Cardiac septum (tissue), 1 donor: Measurements from ENCODE around the gene SDF2L1. TPM values are rescaled to one million over a fixed set of nuclear protein-coding genes. Genes with fewer than 3 reads are reported as not detected.
"Not testable (repeated sequence)": the region's sequence is repeated elsewhere in the genome, so short reads cannot be mapped to it uniquely, and the experiment has no call there.

ENCODE experiments used
- DNase-seq: peaks from one replicate; pipeline ENCODE4 v3.0.0-alpha.2; 2020; ENCODE audit warnings: low spot score
- intact Hi-C: fragments of 100-400 bp; cut with DNase I; formaldehyde crosslinking; loops from one replicate; pipeline ENCODE4 v1.14.0; 2022
- long read RNA-seq: library from polyadenylated mRNA; unstranded; transcript quantifications from one replicate; pipeline ENCODE4 v2.0.0, GENCODE V29; 2021
- total RNA-seq: library from RNA; stranded (reverse); fragmentation: NEBNext Ultra II Directional; extraction: Animal tissue kit (Norgen Biotek cat#: 25700); gene quantifications from one replicate; pipeline ENCODE4 v1.2.1, GENCODE V29; 2021
- donor health status: DM: no; HTN: no; CAD: no.

SDF2L1 gene
- total RNA-seq = 33.3 TPM
- long read RNA-seq, transcript SDF2L1-201 (3 exons, 865 nt) = major isoform, 53 of 54 reads
- long read RNA-seq, partial matches to known transcripts = 0 of 54 reads
- long read RNA-seq, other reads (novel, unspliced or antisense) = 0 of 54 reads

GRCh38 chr22:21641789-21642583 is at the start of gene SDF2L1:
Gene SDF2L1, plus strand, starts transcription at chr22:21642302. Its CDS starts 35 bp downstream, at chr22:21642337.
- DNase-seq = peak; percentile 99
- intact Hi-C loops = no loop called here

GRCh38 chr22:21592422-21592821 is 49.7 kb upstream of the SDF2L1 start:
- intact Hi-C loops = loop anchor here (5.0 kb wide), 1 partner anchor 35 kb away; no protein-coding TSS in a partner anchor
- no peak for DNase-seq

DNA sequence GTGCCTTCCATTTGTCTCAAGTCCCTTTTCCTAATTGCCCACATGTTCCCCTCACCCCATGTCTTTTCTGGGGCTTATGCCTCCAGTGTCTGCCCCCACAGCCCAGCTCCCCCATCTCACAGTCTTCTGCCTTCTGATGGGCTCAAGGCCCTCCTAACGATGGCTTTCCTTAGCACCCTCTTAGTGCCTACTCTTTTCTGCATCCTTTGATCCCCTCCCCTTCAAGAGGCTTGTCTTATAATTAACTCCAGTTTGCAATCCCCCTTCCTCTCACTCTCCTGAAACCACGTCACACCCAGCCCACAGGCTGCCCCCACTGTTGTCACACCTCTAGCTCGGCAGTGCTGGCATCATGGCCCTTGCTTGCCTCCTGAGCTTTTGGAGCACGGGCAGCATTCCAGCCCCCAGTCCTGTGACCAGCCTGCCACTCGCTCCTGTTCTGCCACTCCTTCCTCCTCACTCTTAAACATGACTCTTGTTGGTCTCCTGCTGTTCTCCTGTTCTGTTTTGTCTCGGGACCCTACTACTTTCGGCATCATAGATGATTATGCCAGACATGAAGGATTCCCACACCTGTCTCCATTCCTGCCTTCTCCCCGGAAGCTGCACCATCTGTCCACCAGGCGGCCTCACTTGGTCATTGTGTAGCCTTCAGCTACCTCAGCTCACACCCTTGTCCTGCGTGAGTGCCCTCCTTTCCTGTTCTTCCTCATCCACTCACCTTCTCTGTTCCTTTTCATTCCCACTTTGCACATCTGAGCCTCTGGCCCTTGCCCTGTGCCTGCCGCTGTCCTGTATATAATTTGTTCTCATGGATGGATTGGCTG is 48.5 kb upstream of the SDF2L1 start:
- peak; percentile 79 for DNase-seq
- intact Hi-C loops = loop anchor here (5.0 kb wide), 1 partner anchor 34 kb away; no protein-coding TSS in a partner anchor

DNA sequence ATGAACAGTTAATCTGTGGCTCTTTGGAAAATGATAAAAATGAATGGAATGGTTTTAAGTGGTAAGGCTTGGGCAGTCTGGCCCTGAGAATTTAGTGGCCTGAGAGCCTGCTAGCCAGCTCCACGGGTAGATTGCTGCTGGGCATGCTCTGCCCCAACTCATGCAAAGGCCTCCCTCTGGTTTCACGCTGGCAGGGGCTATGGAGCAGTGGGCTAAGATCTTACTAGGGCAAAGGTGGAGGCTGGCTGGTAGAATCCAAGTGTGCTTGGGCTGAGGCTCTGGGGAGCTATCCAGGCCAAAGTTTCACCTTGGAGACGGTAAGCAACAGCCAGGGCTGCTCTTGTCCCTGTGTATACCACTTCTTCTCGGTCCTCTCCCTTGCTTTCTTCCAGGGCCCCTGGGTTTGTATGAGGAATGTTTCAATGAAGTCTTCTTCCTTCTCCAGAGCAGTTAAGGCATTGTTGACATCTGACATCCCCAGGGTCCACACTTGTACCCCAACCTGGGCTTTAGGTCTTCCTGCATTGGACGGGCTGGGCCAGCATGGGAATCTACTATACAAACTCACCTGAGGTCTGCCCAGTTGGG is 47.1 kb upstream of the SDF2L1 start:
- DNase-seq = no peak
- intact Hi-C loops = loop anchor here (5.0 kb wide), 1 partner anchor 32 kb away; no protein-coding TSS in a partner anchor

DNA sequence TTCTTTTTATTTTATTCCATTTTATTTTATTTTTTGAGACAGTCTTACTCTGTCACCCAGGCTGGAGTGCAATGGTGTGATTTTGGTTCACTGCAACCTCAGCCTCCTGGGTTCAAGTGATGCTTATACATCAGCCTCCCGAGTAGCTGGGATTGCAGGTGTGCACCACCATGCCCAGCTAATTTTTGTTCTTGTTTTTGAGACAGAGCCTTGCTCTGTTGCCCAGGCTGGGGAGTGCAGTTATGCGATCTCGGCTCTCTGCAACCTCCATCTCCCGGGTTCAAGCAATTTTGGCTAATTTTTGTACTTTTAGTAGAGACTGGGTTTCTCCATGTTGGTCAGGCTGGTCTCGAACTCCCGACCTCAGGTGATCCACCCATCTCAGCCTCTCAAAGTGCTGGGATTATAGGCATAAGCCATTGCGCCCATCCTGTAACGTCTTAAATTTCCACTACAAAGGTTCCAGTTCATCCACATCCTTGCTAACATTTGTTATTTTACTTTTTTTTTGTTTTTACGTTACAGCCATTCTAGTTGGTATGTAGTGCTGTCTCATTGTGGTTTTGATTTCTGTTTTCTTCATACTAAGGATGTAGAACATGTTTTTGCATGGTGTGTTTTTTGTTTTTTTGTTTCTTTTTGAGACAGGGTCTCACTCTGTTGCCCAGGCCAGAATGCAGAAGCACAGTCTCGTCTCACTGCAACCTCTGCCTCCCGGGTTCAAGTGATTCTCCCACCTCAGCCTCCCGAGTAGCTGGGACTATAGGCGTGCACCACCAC is 45.6 kb upstream of the SDF2L1 start:
- intact Hi-C loops, DNase-seq: not testable (repeated sequence)

DNA sequence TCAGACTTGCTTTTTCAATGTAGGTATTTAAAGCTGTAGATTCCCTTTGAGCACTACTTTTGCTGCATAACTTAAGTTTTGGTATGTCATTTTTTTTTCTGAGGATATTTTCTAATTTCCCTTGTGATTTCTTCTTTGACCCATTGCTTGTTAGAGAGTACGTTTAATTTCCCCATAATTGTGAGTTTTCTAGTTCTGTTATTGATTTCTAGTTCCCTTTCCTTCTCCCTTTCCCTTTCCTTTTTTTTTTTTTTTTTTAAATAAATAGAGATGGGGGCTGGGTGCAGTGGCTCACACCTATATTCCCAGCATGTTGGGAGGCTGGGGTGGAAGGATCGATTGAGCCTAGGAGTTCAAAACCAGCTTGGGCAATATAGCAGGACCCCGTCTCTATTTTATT is 43.8 kb upstream of the SDF2L1 start:
- intact Hi-C loops = no loop called here

GRCh38 chr22:21599053-21599893 is 42.8 kb upstream of the SDF2L1 start:
- DNase-seq = no peak
- intact Hi-C loops = no loop called here

More for the DNA sequence above, 43.8 kb upstream of the SDF2L1 start:
- DNase-seq = no peak

DNA sequence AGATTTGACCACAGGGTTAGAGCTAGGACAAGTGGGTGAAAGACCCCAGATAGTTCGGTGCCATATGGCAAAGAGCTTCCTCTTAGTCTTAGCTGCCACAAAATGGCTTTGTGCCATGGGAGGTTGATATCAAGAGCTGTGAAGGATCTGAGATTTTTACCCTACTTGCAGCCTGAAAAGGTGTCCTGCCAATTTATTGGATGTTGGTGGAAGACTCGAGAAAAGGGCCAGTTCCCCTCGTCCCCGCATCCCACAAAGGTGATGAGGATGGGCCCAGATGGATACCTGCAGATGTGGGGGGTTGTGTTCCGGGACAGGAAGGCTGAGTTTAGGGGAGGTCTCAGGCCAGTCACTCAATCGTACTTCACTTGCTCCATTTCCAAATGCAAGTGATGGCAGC is 39.5 kb upstream of the SDF2L1 start:
- intact Hi-C loops = no loop called here
- no peak for DNase-seq

- intact Hi-C loops = no loop called here
- DNase-seq = no peak
Observed at GRCh38 chr22:21603973-21604372, 38.1 kb upstream of the SDF2L1 start.

GRCh38 chr22:21605887-21606564 is 36.1 kb upstream of the SDF2L1 start:
- no peak for DNase-seq
- intact Hi-C loops = no loop called here

GRCh38 chr22:21606775-21607174 is 35.3 kb upstream of the SDF2L1 start:
- no peak for DNase-seq
- intact Hi-C loops = no loop called here

DNA sequence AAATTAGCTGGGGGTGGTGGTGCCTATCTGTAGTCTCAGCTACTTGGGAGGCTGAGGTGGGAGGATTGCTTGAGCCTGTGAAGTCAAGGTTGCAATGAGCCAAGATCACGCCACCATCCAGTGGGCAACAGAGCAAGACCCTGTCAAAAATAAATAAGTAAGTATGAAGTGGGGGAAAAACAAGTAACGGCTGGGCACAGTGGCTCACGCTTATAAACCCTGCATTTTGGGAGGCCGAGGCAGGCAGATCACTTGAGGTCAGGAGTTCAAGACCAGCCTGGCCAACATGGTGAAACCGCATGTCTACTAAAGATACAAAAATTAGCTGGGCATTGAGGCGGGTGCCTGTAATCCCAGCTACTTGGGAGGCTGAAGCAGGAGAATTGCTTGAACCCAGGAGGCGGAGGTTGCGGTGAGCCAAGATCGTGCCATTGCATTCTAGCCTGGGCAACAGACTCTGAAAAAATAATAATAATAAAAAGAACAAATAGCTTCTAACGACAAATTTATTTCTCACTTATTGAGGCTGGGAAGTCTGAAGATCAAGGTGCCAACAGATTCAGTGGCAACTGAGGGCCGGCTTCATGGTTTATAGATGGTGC is 32.4 kb upstream of the SDF2L1 start:
- intact Hi-C loops, DNase-seq: not testable (repeated sequence)

DNA sequence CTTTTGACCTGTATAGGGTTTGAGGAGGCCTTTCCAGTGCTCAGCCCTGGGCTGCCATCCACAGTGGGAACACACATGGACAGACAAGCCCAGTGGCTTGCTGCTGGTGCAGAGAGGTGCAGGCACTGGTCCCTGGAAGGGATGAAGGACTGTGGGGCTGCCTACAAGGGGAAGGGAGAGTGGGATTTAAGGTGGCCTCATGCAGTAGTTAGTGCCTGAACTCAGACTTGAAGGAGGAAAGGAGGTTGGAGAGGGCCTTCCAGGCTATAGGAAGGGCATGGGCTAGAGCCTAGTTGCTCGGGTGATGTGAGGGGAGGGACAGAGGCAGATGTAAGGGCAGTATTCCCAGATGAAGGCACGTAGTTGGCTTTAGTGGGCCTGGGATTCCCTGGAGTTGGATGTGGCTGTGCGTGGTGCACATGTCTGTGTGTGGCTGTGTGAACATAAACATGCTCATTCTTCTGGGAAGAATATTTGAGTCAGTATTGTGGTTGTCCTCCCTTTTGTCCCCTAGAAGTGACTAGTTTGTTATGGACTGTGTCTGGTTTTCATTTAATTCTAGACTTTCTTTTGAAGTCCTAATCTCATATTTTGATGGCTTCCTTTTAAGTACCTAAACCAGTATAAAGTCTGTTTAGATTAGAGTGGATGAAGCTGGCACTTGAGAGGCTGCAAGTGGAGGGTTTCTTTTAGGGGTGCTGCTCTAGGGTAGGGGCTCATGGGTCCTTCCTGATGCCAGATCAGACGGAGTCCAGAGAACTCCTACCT is 30.7 kb upstream of the SDF2L1 start:
- intact Hi-C loops = no loop called here
- DNase-seq = no peak

DNA sequence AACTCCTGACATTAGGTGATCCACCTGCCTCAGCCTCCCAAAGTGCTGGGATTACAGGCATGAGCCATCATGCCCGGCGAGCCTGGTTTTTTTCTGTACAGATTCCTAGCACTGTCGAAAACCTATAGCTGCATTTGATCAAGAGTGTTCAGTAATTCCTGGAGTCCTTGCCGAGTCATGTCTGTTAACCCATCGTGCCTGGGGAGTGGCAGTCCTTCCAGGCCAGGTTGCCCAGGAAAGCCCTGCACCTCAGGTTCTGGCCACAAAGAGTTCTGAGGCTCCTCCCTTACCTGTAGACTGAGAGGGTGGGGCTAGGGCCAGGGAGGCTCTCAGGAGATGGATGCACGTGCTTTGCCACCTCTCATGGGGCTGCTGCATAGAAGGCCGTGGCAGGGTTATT is 29.2 kb upstream of the SDF2L1 start:
- intact Hi-C loops = no loop called here

GRCh38 chr22:21613553-21614233 is 28.4 kb upstream of the SDF2L1 start:
- intact Hi-C loops = no loop called here
- no peak for DNase-seq

More for the DNA sequence above, 29.2 kb upstream of the SDF2L1 start:
- DNase-seq = no peak

DNA sequence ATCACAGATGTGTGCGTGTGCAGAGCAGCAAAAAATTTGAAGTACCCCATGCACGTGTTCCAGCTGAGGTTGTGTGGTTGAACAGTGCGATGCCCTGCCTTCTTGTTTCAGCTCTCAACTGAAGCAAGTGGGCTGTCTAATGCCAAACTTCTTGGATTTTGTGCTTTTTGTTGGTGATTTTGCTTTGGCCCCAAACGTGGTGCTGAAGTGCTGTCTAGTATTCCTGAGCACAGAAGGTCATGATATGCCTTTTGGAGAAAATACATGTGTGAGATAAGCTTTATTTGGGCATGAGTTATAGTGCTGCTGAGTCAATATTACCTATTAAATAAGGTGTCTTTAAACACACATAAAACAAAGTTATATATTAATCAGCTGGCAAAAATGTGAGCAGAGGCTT is 26.4 kb upstream of the SDF2L1 start:
- intact Hi-C loops = no loop called here
- no peak for DNase-seq
